IPS-18c (cell line): ENCODE data around the gene ATP6V0E1.
"Not testable (repeated sequence)": the region's sequence is repeated elsewhere in the genome, so short reads cannot be mapped to it uniquely, and the experiment has no call there.

Experiments
- H3K4me3 ChIP-seq: 2 replicates; pipeline ENCODE4 v1.7.0; 2013; ENCODE audit warnings: low read depth, mild to moderate bottlenecking, low read length, moderate library complexity; ENCODE audit not compliant: insufficient read depth
- H3K9me3 ChIP-seq: one replicate; pipeline ENCODE4 v1.6.1; 2013; ENCODE audit warnings: mild to moderate bottlenecking, low read length, moderate library complexity; ENCODE audit not compliant: control insufficient read depth, insufficient read depth

Gene ATP6V0E1

GRCh38 chr5:173015598-173016455, 32.3 kb downstream of the ATP6V0E1 start:
- peaks cover 2% of the 10 kb centered on the region for H3K9me3 ChIP-seq
- no peak overlapping the region for H3K4me3 ChIP-seq

GRCh38 chr5:173016598-173017046, 33.1 kb downstream of the ATP6V0E1 start:
- Histone ChIP-seq H3K4me3 (no peak overlapping the region), H3K9me3 (peaks cover 4% of the 10 kb centered on the region)

GRCh38 chr5:173017087-173017486, 33.5 kb downstream of the ATP6V0E1 start:
- H3K9me3 ChIP-seq, H3K4me3 ChIP-seq: not testable (repeated sequence)

- no peak overlapping the region for H3K4me3 ChIP-seq
- H3K9me3 ChIP-seq, result peaks cover 4% of the 10 kb centered on the region
Measured at GRCh38 chr5:173018358-173018757, 34.8 kb downstream of the ATP6V0E1 start.

- peaks cover 4% of the 10 kb centered on the region for H3K9me3 ChIP-seq
- no peak overlapping the region for H3K4me3 ChIP-seq
Measured at GRCh38 chr5:173020154-173020581, 36.6 kb downstream of the ATP6V0E1 start.

- H3K9me3 ChIP-seq, result peaks cover 3% of the 10 kb centered on the region
- no peak overlapping the region for H3K4me3 ChIP-seq
Measured at GRCh38 chr5:173020643-173021042, 37.1 kb downstream of the ATP6V0E1 start.

- Histone ChIP-seq H3K9me3 (peaks cover 4% of the 10 kb centered on the region), H3K4me3 (no peak overlapping the region)
Measured at GRCh38 chr5:173025651-173026050, 42.1 kb downstream of the ATP6V0E1 start.

GRCh38 chr5:173027905-173028304, 44.3 kb downstream of the ATP6V0E1 start:
- no peak overlapping the region for H3K4me3 ChIP-seq
- peaks cover 2% of the 10 kb centered on the region for H3K9me3 ChIP-seq

- Histone ChIP-seq H3K9me3 (peaks cover 2% of the 10 kb centered on the region), H3K4me3 (no peak overlapping the region)
Measured at GRCh38 chr5:173028811-173029327, 45.3 kb downstream of the ATP6V0E1 start.

GRCh38 chr5:173029499-173029921, 45.9 kb downstream of the ATP6V0E1 start:
- H3K4me3 ChIP-seq, result no peak overlapping the region
- peaks cover 2% of the 10 kb centered on the region for H3K9me3 ChIP-seq

GRCh38 chr5:173032096-173032495, 48.5 kb downstream of the ATP6V0E1 start:
- H3K4me3 ChIP-seq, H3K9me3 ChIP-seq: not testable (repeated sequence)

- Histone ChIP-seq H3K4me3 (no peak overlapping the region), H3K9me3 (no peaks in the 10 kb centered on the region)
Measured at GRCh38 chr5:173032730-173033129, 49.2 kb downstream of the ATP6V0E1 start.

GRCh38 chr5:173033923-173034322, 50.4 kb downstream of the ATP6V0E1 start:
- H3K9me3 ChIP-seq, result no peaks in the 10 kb centered on the region
- no peak overlapping the region for H3K4me3 ChIP-seq

GRCh38 chr5:173035904-173036707, 52.5 kb downstream of the ATP6V0E1 start:
- H3K4me3 ChIP-seq, result no peak overlapping the region

GRCh38 chr5:173039188-173039587, 55.6 kb downstream of the ATP6V0E1 start:
- no peaks in the 10 kb centered on the region for H3K9me3 ChIP-seq

More at GRCh38 chr5:173035904-173036707, 52.5 kb downstream of the ATP6V0E1 start:
- no peaks in the 10 kb centered on the region for H3K9me3 ChIP-seq

GRCh38 chr5:173039964-173040363, 56.4 kb downstream of the ATP6V0E1 start:
- Histone ChIP-seq H3K4me3 (no peak overlapping the region), H3K9me3 (no peaks in the 10 kb centered on the region)

More at GRCh38 chr5:173039188-173039587, 55.6 kb downstream of the ATP6V0E1 start:
- no peak overlapping the region for H3K4me3 ChIP-seq

- no peaks in the 10 kb centered on the region for H3K9me3 ChIP-seq
- H3K4me3 ChIP-seq, result no peak overlapping the region
Measured at GRCh38 chr5:173041881-173042762, 58.6 kb downstream of the ATP6V0E1 start.
